GM11168 (cell line): ENCODE results near the gene FYCO1.

ENCODE experiments used
- in situ Hi-C: fragments of 300-500 bp; cut with MboI; formaldehyde crosslinking; loops from one replicate; pipeline ENCODE4 v1.12.0; 2022; ENCODE audit warnings: low sequenced_read_pairs; ENCODE audit not compliant: unreplicated experiment

The FYCO1 gene

DNA sequence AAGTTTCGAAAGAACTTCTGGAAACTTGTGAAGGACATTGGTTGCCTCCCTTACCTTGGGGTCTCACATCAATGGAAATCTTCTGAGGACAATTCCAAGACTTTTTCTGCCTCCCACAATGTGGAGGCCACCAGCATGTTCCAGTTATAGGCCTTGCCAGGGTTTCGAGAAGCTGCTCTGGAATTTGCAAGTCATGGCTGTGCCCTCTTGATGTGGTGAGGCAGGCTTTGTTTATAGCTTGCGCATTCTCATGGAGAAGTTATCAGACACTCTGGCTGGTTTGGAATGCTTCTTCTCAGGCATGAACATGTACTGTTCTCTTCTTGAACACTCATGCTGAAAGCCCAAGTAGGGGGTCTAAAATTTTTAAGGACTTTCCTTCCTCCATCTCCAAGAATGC is 48.3 kb downstream of the FYCO1 start:
- in situ Hi-C loops = loop anchor here (10.0 to 25.0 kb wide), 2 partner anchors 427 to 435 kb away; partner anchors contain the start of gene CCR5

DNA sequence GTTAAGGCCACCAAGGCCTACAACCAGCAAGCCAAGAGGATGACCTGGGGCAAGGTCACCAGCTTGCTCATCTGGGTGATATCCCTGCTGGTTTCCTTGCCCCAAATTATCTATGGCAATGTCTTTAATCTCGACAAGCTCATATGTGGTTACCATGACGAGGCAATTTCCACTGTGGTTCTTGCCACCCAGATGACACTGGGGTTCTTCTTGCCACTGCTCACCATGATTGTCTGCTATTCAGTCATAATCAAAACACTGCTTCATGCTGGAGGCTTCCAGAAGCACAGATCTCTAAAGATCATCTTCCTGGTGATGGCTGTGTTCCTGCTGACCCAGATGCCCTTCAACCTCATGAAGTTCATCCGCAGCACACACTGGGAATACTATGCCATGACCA is 48.7 kb downstream of the FYCO1 start:
- in situ Hi-C loops = loop anchor here (10.0 to 25.0 kb wide), 2 partner anchors 428 to 435 kb away; partner anchors contain the start of gene CCR5

DNA sequence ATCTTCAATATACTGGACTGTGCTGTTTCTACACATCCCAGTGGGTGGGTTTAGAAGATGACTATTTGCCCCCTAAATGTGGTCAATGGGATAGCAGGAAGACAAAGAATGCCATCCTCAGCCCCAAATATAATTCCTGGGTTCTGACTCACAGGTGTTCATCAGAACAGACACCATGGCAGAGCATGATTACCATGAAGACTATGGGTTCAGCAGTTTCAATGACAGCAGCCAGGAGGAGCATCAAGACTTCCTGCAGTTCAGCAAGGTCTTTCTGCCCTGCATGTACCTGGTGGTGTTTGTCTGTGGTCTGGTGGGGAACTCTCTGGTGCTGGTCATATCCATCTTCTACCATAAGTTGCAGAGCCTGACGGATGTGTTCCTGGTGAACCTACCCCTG is 49.3 kb downstream of the FYCO1 start:
- in situ Hi-C loops = loop anchor here (10.0 to 25.0 kb wide), 2 partner anchors 428 to 434 kb away; partner anchors contain the start of gene CCR5

DNA sequence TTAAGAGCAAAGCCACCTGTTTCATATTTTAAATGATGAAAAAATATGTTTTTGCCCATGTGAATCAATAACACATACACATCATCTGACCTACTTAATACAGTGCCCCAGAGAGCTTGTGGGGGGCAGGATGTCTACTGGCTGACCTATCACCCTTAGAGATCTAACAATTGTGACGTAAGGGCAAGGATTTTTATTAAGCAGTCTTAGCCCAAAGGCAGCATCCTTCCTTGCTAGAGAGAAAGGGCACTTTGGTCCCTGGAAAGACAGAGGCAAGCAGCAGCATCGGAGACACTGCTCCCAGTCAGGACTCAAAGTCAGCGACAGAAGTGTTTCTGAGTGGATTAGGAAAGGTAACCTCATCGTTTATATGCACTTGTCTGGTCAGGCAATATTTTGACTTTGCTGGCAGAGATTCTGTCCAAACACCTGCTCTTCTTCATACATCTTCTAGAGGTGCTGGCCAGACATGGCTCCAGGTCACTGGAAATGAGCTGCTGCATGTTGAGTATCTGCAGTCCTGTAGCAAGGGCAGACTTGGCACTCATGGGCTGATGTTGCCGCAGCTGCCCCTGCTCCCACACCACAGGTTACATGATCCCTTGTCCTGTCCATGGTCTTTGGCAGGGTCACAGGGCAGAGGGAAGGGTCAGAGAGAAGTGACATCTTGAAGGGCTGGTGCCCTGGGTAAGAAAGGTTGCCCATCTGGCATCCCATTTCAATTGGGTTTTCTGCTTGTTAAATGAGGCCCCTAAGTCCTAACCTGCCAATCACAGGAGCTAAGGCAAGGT is 50.6 kb downstream of the FYCO1 start:
- in situ Hi-C loops = loop anchor here (5.0 to 25.0 kb wide), 3 partner anchors 132 to 433 kb away; partner anchors contain the start of gene CCR5

DNA sequence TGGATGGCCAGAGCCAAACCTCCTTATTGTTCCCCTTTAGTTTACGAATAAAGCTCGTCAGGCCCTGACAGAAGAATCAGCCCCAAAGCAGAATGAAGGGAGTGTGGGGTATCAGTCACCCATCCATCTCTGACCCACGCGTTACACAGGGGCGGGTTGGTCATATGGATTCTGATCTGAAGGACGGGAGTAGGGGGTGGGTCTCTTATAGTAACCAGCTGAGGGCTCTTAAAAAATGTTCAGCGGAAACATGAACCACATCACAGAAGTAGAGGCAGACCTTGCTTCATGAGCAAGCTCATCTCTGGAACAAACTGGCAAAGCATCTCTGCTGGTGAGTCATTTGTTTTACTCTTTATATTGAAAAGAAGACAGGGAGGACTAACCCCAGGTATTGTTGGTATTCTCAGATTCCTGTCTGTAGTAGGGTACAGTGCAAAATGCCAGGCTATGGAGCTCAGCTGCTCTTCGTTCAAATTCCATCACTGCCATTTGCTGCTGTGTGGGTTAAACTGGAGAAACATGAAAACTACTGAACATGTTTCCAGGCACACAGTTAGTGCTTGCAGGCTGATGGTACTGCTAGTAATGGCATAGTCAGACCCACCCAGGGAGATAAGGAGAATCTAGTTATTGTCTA is 52.3 kb downstream of the FYCO1 start, which contains the start of gene CXCR6:
Gene CXCR6, plus strand, starts transcription at position 258 of the 640 bp plus-strand sequence. CDS start 3,018 bp downstream, outside the sequence.
- in situ Hi-C loops = loop anchor here (5.0 to 25.0 kb wide), 3 partner anchors 134 to 431 kb away; partner anchors contain the start of gene CCR5

DNA sequence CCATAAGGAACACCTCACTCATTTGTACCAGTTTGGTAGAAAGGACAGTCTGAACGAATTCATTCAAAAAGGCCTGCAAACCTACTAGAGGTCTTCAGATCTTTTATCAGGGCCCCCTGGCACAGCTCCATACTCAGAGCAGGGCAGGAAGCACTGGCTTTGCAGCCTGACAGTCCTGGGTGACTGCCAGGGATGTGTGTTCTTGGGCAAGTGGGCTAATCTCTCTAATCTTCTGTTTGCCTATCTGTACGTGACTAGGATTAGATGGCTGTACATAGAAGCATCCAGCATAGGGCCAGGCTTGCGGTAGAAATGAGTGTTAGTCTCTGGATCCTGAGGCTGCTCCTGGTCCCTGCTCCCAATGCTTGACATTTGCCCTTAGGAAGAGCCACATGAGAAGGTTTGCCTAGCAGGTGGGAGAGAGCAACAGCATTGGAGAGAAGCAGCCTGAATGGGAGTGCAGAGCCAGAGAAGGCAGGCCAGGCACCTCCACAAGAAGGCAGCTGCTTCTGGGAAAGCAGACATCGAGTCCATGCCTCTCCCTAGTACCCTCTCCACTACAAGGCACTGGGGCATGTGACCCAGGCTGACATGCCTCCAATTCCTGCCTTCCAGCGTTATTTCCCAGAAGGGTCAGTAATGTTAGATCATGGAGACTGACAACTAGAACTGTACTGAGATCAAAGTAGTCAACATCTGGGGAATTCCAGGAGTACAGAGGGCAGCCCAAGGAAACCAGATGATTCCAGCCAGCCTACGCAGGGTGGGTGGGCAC is 53.4 kb downstream of the FYCO1 start:
- in situ Hi-C loops = loop anchor here (5.0 to 25.0 kb wide), 3 partner anchors 135 to 433 kb away; partner anchors contain the start of gene CCR5

DNA sequence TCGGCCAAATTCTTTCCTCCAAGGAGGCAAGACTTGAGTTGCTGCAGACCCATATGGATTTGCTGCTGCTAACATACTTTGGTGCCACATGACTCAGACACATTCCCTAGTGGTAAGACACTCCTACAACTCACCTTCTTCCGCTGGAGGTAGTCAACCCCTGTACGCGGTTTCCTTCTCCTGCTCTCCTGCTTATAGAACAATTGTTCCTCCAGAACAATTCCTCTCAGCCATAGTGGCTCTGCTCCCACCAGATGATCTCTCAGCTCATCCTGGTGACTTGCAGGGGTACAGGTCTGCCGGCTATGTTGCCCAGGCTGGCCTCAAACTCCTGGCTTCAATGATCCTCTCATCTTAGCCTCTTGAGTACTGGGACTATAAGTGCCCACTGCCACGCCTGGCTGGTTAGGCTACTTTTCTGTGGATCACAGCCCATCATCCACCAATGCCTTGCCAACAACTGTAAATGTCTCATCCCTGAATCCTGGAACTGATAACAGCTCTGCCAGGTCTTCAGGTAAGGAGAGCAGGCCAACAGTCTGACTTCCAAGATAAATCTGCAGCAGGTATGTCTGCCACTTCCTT is 54.8 kb downstream of the FYCO1 start:
- in situ Hi-C loops = loop anchor here (5.0 to 25.0 kb wide), 3 partner anchors 136 to 434 kb away; partner anchors contain the start of gene CCR5

DNA sequence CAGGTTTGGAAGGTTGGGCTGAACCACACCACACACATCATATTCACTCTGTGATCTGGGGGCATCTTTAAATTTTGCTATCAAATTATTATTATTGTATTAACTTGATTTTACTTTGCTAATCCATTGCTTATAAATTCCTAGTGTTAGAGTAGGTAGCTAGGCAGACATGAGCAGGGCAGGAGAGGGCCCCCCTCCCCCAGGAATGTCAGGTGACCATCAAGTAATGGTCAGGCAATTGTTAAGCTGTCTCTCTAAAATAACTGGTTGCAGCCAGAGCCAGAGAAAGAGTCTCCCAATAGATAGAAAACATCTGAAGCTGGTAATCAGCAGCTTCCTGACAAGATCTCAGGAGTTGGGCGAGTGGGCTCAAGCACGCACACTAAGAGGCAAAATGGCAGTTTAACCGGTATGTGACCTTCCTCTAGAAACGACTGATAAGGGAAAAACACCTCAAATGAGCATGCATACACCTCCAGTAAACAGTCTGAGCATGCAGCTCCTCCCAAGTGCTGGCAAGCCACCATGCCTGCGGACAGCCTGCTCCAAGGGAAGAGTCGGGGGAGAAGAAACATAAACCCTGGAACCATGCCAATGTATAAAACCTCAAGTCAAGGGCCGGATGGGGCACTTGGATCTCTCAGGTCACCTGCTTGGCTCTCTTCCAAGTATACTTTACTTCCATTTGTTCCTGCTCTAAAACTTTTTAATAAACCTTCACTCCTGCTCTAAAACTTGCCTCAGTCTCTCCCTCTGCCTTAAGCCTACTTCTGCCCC is 55.4 kb downstream of the FYCO1 start:
- in situ Hi-C loops = loop anchor here (5.0 to 25.0 kb wide), 3 partner anchors 137 to 435 kb away; partner anchors contain the start of gene CCR5

DNA sequence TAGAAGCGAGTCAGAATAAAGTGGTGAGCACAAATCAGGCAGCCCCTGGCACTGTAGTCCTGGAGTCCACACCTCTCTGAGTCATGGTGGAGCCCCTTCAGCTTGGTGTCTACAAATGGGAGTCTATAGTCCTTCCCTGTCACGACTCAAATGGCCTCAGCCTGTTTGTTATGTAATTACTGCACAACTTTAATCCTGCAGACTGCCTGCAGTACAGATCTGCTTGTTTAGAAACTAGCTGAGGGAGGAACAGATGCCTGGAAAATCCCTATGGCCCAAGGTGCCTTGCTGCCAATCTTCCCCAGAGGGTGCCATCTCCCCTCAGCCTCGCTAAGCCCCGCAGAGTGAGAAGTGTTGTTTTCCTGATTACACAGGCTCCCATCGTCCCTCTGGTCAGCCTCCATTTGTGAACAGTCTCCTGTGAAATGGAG is 56.3 kb downstream of the FYCO1 start:
- in situ Hi-C loops = loop anchor here (25.0 kb wide), 1 partner anchor 427 kb away; no protein-coding TSS in a partner anchor

DNA sequence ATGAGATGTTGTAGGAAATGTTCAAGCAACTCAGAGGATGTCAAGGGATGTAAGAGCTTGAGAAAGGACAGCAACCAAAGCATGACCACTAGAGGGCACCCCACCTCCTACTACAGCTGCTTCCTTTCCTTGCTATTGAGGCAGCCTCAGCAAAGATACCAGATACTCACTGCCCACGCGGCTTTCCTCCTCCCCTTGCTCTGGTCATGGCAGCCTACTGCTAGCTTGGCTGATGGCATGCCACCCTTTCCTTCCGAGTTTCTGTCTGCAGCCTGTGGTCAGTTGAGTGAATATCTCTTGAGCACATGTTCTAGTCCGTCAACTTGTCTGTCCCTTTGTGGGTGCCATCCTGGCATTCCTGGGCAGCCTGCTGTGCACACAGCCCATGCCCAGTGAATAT is 56.8 kb downstream of the FYCO1 start:
- in situ Hi-C loops = loop anchor here (25.0 kb wide), 1 partner anchor 427 kb away; no protein-coding TSS in a partner anchor

DNA sequence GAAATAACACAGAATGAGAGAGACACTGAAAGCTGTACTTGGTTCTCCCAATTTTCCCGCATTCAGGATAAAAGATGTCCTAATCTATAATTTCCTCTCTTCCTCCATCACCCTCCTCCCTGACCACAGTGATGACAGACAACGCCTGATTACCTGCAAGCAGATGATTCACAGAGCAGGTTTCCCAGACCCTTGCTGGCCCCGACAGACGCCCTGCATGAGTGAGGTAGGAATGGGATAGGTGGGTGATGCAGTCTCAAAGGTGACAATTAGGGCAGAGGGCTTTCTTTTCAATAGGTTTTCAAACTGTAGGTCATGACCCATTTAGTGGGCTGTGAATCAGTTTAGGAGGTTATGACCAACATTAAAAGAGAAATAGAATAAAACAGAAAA is 57.6 kb downstream of the FYCO1 start:
- in situ Hi-C loops = loop anchor here (25.0 kb wide), 1 partner anchor 426 kb away; no protein-coding TSS in a partner anchor

DNA sequence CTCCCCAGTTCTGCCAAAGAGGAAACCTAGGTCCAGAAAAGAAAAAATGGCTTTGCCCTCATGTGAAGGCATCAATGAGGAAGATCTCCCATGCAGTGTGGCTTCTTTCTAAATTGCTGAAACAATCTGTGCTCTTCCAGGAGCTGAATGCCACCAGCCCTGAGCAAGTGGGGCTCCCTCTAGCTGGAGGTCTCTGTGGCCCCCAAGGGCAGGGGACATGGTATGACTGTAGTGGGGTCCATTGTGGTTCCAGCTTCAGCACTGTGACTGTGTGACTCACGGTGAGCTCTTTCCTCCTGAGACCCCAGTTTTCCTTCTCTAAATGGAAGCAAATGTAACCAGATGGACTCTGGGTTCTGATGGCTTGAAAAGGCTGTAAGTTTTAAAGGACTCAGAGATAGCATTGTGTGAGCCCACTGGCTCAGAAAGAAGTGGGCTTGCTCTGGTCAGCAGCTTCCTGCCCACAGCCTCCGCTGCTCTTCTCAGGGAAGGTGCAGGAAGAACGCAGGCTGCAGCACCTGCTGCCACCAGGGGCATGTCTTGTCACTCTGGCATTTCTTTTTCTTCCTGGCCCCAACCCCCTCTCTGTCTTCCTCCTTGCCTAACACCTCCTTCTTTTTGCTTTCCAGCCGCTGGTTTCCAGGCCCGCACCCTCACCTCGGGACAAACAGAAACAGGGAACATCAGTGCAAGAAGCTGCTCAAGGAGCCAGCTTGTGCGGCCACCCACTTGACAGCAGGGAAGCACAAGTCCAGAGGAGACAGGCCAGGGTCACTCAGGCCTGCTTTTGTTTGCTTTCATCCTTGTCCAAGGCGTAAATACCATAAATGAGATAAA is 58.2 kb downstream of the FYCO1 start:
- in situ Hi-C loops = loop anchor here (25.0 kb wide), 1 partner anchor 425 kb away; no protein-coding TSS in a partner anchor

DNA sequence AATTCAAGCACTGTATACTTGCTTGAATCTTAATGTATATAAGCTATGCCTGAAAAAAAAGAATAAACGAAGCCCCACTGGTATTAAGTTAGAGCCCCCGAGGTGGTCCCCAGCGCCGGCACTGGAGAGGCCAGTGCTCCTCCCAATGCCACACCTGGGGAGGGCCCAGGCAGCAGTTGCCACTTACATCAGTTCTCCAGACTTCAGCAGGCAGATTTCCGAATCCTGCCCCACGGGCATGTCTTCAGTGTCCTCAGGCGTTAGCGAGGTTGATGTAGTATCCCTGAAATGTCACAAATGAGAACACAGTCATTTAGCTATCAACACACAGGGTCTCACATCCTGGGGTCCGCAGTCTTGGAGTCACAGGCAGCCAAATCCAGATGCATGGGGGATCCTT is 59.4 kb downstream of the FYCO1 start:
- in situ Hi-C loops = loop anchor here (25.0 kb wide), 1 partner anchor 424 kb away; no protein-coding TSS in a partner anchor

DNA sequence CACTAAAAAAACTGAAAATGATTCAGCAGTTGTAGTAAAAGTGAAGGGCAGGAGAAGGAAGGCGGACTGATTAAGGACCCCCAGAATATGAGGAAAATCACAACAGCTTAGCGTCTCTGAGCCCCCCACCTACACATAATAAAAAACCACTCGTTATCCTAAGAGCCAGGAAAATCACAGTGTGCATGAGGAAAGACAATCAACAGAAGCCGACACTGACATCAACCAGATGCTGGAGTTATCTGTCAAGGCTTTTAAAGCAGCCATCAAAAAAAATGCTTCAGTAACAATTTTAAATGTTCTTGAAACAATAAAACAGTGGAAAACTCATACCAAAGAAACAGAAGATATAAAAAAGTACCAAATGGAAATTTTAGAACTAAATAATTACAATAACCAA is 62.0 kb downstream of the FYCO1 start:
- in situ Hi-C loops = loop anchor here (25.0 kb wide), 1 partner anchor 421 kb away; no protein-coding TSS in a partner anchor

DNA sequence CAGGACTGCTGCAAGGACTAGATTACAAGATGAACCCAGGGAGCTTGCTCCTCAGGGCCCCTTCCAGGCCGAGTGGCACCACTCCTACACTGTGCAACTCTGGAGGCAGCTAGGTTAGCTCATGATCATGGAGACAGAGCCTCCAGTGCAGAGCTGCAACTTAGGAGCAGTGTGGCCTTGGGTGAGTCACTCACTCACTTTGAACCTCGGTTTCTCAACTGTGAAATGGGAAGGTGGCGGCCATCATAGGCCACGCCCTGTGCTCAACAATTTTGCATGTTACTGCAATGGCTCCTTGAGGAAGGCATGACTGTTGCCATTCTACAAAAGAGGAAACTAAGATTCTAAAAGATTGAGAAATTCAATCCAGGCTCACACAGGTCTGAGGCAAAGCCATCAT is 63.5 kb downstream of the FYCO1 start:
- in situ Hi-C loops = loop anchor here (25.0 kb wide), 1 partner anchor 420 kb away; no protein-coding TSS in a partner anchor

DNA sequence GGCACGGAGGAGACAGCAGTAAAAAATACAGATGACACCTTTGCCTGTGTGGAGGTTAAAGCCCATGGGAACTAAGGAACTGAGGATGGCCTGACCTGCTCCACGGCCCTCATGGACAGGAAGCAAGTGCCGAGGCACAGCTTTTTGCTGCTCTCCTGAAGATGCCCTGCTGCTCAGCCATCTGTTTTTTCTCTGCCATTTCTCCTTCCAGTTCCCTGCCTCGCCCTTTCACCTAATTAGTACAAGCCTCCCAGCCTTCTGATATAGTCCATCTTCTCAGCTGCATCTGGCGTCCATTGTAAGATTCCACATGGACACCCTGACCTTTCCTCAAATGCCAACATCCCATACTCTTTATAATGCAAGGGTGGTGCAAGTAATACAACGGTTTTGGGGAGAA is 64.1 kb downstream of the FYCO1 start:
- in situ Hi-C loops = loop anchor here (25.0 kb wide), 1 partner anchor 419 kb away; no protein-coding TSS in a partner anchor

DNA sequence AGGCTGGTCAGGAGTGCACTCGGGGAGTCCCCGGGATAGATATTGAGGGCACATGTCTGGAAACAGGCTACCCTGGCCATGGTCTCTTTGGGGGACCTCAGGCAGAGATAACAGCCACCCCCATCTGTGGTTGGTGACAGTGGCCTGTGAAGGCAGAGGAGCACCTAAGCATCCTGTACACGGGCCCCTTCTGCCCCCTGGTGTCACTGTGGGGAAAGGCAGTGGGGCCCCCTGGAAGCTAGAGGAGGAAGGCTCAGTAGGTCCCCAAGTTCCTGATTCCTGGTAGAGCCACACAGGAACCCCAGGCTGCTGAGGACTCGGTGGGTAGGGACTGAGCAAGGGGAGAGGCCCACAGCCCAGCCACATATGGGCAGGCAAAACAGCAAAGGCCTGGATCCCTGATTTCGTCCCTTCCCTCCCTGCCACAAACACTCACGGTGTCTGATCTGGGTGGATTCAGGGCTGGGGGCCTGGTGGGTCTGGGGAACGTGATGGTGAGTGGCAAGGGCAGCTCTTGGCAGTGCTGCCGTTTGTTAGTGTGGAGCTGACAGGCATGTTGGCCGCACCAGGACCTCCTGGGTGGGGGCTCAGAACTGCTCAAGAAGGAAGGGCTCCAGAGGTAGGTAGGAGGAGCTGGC is 66.5 kb downstream of the FYCO1 start:
- in situ Hi-C loops = loop anchor here (5.0 to 25.0 kb wide), 2 partner anchors 167 to 417 kb away; no protein-coding TSS in a partner anchor
